HG03520 (cell line): ENCODE measurements around the gene LGALS7.

ENCODE experiments used
- ATAC-seq: cut with Tn5 transposase; IDR thresholded peaks from one replicate; pipeline ENCODE4 v1.9.1; 2021; ENCODE audit warnings: mild to moderate bottlenecking, moderate library complexity; ENCODE audit not compliant: unreplicated experiment

Gene LGALS7

GRCh38 chr19:38728752-38729541 is 44.4 kb downstream of the LGALS7 start:
- ATAC-seq: no peak

GRCh38 chr19:38727868-38728660 is 45.3 kb downstream of the LGALS7 start:
- ATAC-seq: no peak

DNA sequence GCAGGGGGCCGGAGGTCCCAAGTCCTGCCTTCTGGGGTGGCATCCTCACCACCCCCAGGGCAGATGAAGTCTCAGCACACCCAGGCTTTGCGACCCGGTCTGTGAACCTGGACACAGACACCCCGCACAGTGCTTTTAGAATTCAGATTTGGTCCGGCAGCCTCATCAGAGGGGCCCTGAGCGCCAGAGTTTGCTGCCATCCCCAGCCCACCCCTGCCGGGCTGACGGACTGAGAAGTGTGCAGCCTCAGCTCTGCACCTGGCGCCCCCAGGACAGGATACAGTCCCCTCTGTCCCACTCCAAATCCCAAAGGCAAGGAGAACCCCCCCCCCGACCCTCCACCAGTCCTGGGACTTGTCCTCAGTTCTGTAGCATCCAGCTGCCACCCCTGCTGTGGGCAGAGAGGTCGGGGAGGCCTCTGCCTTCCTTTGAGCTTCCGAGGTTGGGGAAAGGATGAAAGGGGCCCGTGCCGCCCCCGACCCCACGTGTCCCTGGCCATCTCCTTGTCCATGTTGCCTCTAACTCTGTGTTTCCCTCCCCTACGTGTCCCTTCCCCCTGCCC is 45.9 kb downstream of the LGALS7 start:
- ATAC-seq: no peak

DNA sequence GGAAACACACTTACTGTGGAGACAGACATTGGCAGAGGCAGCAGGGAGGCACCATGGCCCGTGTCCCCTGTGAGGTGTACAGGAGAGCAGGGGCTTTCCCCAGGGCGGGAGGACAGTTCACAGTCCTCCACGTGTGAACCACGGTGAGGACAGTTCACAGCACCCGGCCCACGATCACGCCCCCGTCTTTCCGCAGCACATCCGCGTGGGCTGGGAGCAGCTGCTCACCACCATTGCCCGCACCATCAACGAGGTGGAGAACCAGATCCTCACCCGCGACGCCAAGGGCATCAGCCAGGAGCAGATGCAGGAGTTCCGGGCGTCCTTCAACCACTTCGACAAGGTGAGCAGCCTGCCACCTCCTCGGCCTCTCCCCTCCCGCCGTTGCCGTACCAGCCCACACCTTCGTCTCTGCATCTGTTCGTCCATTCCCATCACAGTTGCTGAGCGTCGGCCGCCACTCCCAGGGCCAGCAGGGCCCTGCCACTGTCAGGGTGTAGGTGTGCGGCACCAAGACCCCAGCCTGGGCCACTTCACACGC is 46.5 kb downstream of the LGALS7 start:
- ATAC-seq: no peak

GRCh38 chr19:38726284-38726673 is 47.0 kb downstream of the LGALS7 start:
- ATAC-seq: no peak

GRCh38 chr19:38725469-38726283 is 47.6 kb downstream of the LGALS7 start:
- ATAC-seq: no peak

DNA sequence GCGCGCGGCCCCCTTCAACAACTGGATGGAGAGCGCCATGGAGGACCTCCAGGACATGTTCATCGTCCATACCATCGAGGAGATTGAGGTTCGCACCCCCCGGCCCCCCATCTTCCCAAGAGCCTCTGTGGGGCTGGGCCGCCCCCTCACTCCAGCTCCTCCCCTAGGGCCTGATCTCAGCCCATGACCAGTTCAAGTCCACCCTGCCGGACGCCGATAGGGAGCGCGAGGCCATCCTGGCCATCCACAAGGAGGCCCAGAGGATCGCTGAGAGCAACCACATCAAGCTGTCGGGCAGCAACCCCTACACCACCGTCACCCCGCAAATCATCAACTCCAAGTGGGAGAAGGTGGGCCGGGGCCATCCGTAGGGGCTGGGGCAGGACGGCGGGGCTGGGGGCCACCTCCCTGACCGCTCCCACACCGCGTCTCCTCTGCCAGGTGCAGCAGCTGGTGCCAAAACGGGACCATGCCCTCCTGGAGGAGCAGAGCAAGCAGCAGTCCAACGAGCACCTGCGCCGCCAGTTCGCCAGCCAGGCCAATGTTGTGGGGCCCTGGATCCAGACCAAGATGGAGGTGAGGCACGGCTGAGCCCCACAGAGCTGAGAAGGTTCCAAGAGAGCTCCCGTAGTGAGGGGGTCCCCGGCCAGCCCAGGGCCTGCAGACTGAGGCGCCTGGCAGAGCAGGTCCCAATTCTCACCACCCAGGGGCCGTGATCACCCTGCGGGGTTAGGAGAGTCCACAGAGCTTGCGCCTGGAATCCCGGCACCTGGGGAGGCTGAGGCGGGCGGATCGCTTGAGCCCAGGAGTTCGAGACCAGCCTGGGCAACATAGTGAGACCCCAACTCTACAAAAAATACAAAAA is 49.1 kb downstream of the LGALS7 start:
- ATAC-seq: no peak

- ATAC-seq: no peak
Observed at GRCh38 chr19:38723606-38723965, 49.7 kb downstream of the LGALS7 start.

DNA sequence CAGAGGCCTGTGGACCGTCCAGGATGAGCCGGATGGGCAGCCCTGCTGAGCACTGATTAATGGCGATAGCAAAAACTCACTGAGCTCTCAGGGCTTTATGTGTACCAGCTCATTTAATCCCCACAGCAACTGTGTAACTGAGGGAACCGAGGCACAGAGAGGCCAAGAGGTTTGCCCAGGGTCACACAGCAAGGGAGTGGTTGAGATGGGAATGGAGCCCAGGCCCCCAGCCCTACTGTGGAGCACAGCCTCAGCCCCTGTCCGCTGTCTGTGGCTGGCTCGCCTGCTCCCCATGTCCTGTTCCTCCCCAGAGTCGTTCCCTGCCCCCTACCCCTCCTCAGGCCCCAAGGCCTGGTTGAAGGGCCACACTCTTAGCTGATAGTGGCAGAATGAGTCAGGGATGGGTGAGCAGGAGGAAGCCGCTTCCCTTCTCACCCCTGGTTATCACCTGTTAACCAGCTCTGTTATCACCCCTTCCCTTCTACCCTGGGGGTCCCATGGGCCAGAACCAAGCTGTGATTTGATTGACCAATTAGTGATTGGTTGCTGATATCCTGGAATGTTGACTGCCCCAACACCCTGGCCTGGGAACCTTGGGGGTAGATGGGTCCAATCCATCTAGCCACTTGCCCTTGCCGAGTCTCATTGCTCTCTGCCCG is 50.2 kb downstream of the LGALS7 start:
- ATAC-seq: no peak

DNA sequence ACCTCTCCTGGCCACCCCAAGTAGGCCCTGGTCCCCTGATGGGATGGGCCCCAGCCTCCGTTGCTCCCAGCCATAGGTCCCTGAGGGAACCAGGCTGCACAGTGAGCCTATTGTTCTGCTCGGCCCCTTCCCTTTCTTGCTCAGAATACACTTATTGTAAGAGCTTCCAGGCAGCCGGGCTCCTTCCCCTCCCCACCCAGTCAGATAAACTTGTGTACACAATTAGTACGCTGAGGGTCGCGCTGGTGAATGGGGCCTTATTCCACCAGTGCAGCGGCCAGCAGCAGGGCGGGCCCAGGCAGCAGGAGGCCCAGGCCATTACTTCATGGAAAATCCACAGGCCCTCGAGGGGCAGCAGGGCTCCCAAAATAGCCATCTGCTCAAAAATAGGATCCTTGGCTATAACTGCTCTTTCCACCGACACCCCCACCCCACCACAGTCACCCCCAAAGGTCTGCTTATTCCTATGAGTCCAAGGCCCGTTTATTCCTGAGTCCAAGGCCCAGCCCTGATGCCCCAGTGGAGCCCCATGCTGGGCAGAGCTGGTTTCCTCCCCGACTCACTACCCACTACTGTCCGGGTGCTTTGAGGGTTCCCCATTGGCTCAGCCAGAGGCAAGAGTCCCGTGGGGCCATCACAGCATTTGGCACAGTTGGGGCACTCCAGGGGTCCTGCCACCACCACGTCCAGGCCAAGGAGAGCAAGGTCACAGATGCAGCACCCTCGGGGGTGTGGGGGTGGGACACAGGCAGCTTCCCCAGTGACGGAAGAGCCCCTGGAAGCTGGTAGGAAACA is 51.1 kb downstream of the LGALS7 start:
- ATAC-seq: no peak

DNA sequence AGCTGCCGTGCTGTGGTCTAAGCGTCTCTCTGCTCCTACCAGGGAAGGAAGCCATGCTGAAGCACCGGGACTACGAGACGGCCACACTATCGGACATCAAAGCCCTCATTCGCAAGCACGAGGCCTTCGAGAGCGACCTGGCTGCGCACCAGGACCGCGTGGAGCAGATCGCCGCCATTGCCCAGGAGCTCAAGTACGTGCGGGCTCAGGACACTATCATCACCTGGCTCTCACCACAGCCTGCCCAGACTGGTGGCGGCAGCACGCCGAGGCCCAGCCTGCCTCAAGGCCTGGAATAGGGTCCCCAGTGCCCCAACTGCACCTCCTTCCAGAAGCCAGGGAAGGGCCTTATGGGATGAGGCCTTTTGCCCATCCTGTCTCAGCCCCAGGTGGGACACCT is 51.8 kb downstream of the LGALS7 start:
- no peak for ATAC-seq
